Retinal pigment epithelial cell (primary cell): ENCODE results near the gene SNX10.

Experiments
- DNase-seq: peaks from one replicate; pipeline ENCODE4 v3.0.0-alpha.2; 2010; ENCODE audit warnings: low read depth
- H3K4me3 ChIP-seq: 2 replicates; pipeline ENCODE4 v1.5.1; 2011; ENCODE audit warnings: mild to moderate bottlenecking, low read length, control low read depth, moderate library complexity
- TF ChIP-seq, protein P1 (sequence below): conservative IDR thresholded peaks from 2 replicates; pipeline ENCODE4 v1.5.1; 2011; ENCODE audit warnings: low read depth, low read length, control low read depth, inconsistent platforms

The SNX10 gene

DNA sequence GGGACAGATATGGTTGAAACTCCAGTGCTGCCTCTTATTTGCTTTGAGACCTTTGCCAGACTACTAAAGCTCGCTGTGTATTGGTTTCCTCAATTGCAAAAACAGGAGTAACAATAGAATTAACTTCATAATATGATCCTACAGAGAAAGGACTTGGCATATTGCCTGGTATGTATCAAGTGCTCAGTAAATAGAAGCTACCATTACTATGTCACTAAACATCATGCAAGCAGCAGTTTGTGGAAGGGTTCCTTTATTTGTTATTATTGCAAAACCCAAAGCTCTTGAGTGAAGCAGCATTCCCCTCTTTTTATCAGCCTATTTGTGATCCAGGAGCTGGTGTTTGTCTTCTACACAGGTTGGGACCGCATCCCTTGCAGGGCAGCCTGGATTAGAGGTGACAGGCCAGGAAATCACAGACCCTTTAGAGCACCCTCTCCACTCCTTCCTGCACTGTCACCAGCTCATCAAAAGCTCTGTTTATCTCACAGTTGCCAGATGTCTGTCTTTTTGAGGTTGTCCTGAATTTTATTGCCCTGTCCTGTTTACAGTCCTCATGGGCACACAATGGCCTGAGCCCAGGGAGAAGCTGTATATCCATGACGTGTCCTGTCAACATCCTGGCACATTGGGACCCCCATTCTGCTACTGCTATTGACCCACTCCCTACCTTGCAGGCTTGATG lies 121.5 kb downstream of the SNX10 start:
- H3K4me3 ChIP-seq = no peak overlapping the region
- TF ChIP-seq, protein P1, sequence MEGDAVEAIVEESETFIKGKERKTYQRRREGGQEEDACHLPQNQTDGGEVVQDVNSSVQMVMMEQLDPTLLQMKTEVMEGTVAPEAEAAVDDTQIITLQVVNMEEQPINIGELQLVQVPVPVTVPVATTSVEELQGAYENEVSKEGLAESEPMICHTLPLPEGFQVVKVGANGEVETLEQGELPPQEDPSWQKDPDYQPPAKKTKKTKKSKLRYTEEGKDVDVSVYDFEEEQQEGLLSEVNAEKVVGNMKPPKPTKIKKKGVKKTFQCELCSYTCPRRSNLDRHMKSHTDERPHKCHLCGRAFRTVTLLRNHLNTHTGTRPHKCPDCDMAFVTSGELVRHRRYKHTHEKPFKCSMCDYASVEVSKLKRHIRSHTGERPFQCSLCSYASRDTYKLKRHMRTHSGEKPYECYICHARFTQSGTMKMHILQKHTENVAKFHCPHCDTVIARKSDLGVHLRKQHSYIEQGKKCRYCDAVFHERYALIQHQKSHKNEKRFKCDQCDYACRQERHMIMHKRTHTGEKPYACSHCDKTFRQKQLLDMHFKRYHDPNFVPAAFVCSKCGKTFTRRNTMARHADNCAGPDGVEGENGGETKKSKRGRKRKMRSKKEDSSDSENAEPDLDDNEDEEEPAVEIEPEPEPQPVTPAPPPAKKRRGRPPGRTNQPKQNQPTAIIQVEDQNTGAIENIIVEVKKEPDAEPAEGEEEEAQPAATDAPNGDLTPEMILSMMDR = no peak
- no peak for DNase-seq

DNA sequence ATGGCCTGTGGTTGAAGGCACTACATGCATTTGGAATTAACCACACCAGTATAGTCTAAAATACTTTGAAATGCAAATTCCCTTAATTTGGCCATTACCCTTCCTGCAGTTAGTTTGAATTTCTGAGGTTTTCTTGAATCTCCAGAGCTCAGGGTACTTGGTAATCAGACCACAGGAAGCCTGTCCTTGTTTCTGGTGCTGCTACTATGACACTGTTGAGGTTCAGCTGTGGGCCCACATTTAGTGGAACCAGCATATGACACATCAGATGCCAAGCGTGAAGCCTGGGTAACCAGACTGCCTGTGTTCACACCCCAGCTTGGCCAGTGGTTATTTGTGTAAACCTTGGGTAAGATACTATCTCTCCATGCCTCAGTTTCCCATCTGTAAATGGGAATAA lies 124.3 kb downstream of the SNX10 start:
- no peak overlapping the region for H3K4me3 ChIP-seq
- no peak for DNase-seq
- TF ChIP-seq, protein P1 = no peak

DNA sequence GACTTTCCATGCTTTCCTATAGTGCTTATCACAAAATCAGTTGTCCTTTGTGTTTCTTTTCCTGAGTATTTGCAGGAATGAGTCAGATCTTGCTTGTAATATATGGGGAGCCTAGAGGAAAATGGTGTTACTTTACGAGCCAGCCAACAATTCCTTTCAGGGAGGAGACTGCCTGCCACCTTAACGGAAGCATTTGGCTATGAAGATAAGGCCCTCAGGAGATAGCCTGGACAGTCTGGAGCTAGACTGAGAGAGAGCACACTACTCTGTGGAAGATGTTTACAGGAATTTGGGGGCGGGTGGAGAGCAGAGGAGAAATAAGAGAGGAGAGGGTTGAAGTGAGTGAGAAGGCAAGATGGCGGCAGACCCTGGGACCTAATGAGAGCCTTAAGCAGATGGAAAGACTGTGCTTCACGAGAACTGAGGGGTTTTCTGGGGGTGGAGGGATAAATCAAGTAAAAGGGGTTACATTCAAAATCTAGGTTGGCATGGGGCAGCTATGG lies 126.3 kb downstream of the SNX10 start:
- DNase-seq = no peak
- no peak overlapping the region for H3K4me3 ChIP-seq
- TF ChIP-seq, protein P1 = no peak

DNA sequence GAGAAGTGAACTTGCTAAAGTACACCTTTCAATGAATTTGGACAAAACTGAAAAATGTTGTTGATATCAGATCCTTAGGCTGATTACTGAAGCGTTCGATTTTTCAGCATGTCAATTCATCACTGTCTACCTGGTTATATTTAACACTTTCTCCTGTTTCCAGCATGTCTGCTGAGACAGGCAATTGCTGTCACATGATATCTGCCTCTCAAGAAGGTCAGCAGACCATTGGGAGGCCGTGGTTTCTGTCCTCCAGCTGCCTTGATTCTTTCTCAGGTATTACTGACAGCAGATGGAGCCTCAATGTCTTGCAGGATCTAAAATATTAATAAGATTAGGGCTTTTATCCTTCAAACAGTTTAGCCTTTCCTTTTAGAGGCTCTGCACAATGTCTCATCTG lies 127.5 kb downstream of the SNX10 start:
- DNase-seq = no peak
- H3K4me3 ChIP-seq = no peak overlapping the region
- TF ChIP-seq, protein P1 = no peak

DNA sequence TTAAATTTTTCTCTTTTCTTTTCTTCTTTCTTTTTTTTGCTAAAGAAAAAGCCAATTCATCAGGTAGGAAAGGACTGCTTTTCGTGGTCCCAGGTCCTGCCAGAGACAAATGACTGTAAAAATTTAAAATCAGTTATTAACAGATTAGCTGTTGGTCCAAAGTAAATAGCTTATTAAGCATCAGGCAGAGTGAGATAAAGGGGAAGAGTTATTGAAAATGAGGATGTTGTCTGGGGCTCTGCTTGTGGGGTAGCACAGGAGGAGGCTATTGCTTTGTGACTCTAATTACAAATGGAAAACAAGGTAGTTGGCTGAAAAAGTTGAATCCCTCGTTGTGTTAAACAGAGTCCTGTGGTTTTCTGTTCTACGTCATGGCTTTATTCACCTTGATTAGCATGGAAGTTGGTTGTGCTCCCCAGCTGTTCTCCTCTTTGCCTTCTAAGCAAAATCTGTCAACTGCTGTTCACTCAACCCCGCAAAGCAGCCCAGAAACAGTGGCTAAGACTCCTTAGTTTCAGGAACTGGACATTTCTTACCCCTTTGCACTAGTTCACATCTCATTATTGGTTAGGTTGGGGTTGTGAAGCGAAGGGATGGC lies 128.9 kb downstream of the SNX10 start:
- TF ChIP-seq, protein P1 = no peak
- H3K4me3 ChIP-seq = no peak overlapping the region
- DNase-seq = no peak

DNA sequence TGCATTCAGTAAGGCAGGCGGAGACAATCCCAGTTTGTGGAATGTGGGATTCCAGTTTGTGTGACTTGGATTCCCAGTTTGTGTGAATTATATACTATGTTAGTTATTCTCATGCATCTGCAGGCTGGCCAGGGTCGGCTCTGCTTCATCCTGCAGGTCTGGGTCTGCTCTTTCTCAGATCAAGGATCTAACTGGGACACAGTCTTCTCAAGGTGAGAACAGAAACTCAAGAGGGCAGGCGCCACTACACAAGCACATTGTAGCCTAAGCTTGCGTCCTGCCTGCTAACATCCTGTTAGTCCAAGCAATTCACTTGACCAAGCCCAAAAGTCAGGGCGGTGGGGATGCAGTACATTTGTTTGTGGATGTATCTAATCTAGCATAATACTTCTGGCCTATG lies 131.1 kb downstream of the SNX10 start:
- H3K4me3 ChIP-seq = no peak overlapping the region
- TF ChIP-seq, protein P1 = no peak
- no peak for DNase-seq

DNA sequence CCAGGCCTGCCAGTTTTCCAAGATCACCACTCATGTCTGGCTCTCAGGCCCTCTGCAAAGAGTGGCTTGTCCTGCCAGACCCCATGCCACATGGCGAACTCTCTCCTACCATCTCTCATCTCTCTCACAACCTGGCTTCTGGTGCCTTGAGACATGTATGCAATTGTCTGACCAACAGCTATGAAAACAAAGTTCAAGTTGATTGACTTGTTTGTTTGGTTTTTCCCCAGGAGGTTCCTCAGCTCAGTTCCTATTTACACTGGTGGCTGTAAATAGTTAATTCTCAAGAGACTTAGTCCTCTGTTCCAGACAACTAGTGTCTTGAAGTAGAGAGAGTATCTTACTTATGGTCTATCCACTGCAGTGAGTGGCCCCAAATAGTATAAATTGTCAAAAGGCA lies 131.8 kb downstream of the SNX10 start:
- no peak overlapping the region for H3K4me3 ChIP-seq
- TF ChIP-seq, protein P1 = no peak
- DNase-seq = no peak
